Keratinocyte (primary cell): Measurements from ENCODE around the gene SMYD3. TPM values are rescaled to one million over a fixed set of nuclear protein-coding genes. Genes with fewer than 3 reads are reported as not detected.

Source experiments
- DNase-seq: peaks from one replicate; pipeline ENCODE4 v3.0.0-alpha.2; 2011; ENCODE audit warnings: low read depth, missing footprints, low spot score
- FAIRE-seq: peaks from 2 replicates; lab custom pipeline; 2011; peaks lifted over from hg19 to GRCh38; lab: Jason Lieb, UNC
- H2AFZ ChIP-seq: 2 replicates; pipeline ENCODE4 v1.6.0; 2012; ENCODE audit warnings: low read length, control low read depth, inconsistent platforms; ENCODE audit not compliant: control insufficient read depth
- H3K27ac ChIP-seq: 2 replicates; pipeline ENCODE4 v1.5.1; 2011; ENCODE audit warnings: low read length; ENCODE audit not compliant: control insufficient read depth, insufficient read depth
- H3K27me3 ChIP-seq: 3 replicates; pipeline ENCODE4 v1.6.0; 2011; ENCODE audit warnings: low read length; ENCODE audit not compliant: control insufficient read depth, insufficient read depth; ENCODE audit errors: extremely low read depth
- H3K36me3 ChIP-seq, 2 experiments: 2 replicates in 1 of 2; 3 replicates in 1 of 2; pipeline ENCODE4 v1.5.1; 2011; ENCODE audit warnings: low read length in 2 of 2, mild to moderate bottlenecking in 1 of 2; ENCODE audit not compliant: control insufficient read depth in 2 of 2, insufficient read depth in 2 of 2; ENCODE audit errors: extremely low read depth in 1 of 2
- H3K4me1 ChIP-seq: 3 replicates; pipeline ENCODE4 v1.5.1; 2011; ENCODE audit warnings: low read length; ENCODE audit not compliant: control insufficient read depth, insufficient read depth; ENCODE audit errors: extremely low read depth
- H3K4me2 ChIP-seq: 3 replicates; pipeline ENCODE4 v1.6.0; 2011; ENCODE audit warnings: low read depth, low read length; ENCODE audit not compliant: control insufficient read depth, insufficient read depth; ENCODE audit errors: extremely low read depth
- H3K4me3 ChIP-seq, 3 experiments: fragments of 200-600 bp in 1 of 3; sonication (generic) in 1 of 3; 2 replicates in 2 of 3; 3 replicates in 1 of 3; pipeline ENCODE4 v1.5.1; 2011 to 2016; ENCODE audit warnings: low read length in 3 of 3, mild to moderate bottlenecking in 3 of 3, control low read depth in 2 of 3, inconsistent platforms in 1 of 3, low read depth in 1 of 3, mixed read lengths in 1 of 3, mixed run types in 1 of 3, moderate library complexity in 1 of 3; ENCODE audit not compliant: control insufficient read depth in 2 of 3, insufficient read depth in 2 of 3; ENCODE audit errors: extremely low read depth in 1 of 3
- H3K79me2 ChIP-seq: 2 replicates; pipeline ENCODE4 v1.6.0; 2012; ENCODE audit warnings: low read length; ENCODE audit not compliant: control insufficient read depth, insufficient read depth
- H3K9ac ChIP-seq: 3 replicates; pipeline ENCODE4 v1.6.0; 2011; ENCODE audit warnings: low read length; ENCODE audit not compliant: control insufficient read depth, insufficient read depth; ENCODE audit errors: extremely low read depth
- H3K9me1 ChIP-seq: 3 replicates; pipeline ENCODE4 v1.6.0; 2011; ENCODE audit warnings: low read length; ENCODE audit not compliant: control insufficient read depth, insufficient read depth; ENCODE audit errors: extremely low read depth
- H3K9me3 ChIP-seq: 2 replicates; pipeline ENCODE4 v1.5.1; 2012; ENCODE audit warnings: low read depth, low read length; ENCODE audit not compliant: control insufficient read depth
- H4K20me1 ChIP-seq: 3 replicates; pipeline ENCODE4 v1.6.0; 2011; ENCODE audit warnings: low read length; ENCODE audit not compliant: control insufficient read depth, insufficient read depth; ENCODE audit errors: extremely low read depth
- CTCF ChIP-seq, 3 experiments: IDR thresholded peaks in 1 of 3; conservative IDR thresholded peaks in 1 of 3; optimal IDR thresholded peaks in 1 of 3; 2 replicates in 2 of 3; 3 replicates in 1 of 3; pipeline versions ENCODE3 to v1.5.1; 2011; ENCODE audit warnings: low read length in 3 of 3, mild to moderate bottlenecking in 3 of 3, moderate library complexity in 2 of 3, control low read depth in 1 of 3, inconsistent platforms in 1 of 3; ENCODE audit not compliant: insufficient read depth in 2 of 3; ENCODE audit errors: extremely low read depth in 1 of 3
- EZH2 ChIP-seq: IDR thresholded peaks from one replicate; pipeline ENCODE4 v1.6.1; 2012; ENCODE audit warnings: inconsistent platforms, mild to moderate bottlenecking, low read length, moderate library complexity
- dilution Hi-C: fragments of 300-500 bp; cut with MboI; formaldehyde crosslinking; loops from one replicate; pipeline ENCODE4 v1.7.0; 2020; ENCODE audit warnings: low sequenced_read_pairs; ENCODE audit not compliant: extremely low pct_ligation_motif_present
- polyA plus RNA-seq, 5 experiments: library from polyadenylated mRNA; depleted of rRNA in 3 of 5; stranded (reverse) in 3 of 5; stranded (forward) in 1 of 5; unstranded in 1 of 5; fragments of >200 nt; gene quantifications; 1 replicate in 1 of 5; 2 replicates in 3 of 5; 3 replicates in 1 of 5; pipeline versions ENCODE4 v1.2.1 to v1.2.3, GENCODE V29; 2011 to 2012; ENCODE audit warnings: missing spikeins in 2 of 5, low read depth in 1 of 5, low replicate concordance in 1 of 5

Gene SMYD3
- polyA plus RNA-seq, 1 donor (not counting 4 experiments of a cell fraction or from before 2014, with no cell fraction given): 31.0 TPM

- Histone ChIP-seq H4K20me1 (no peaks in the 10 kb centered on the region), H3K4me3 (no peak overlapping the region), H3K27me3 (no peaks in the 10 kb centered on the region), H3K36me3 (no peaks in the 10 kb centered on the region), H2AFZ (no peak overlapping the region), H3K79me2 (no peaks in the 10 kb centered on the region), H3K4me1 (peaks cover 18% of the 10 kb centered on the region), H3K9me3 (no peaks in the 10 kb centered on the region), H3K9me1 (no peaks in the 10 kb centered on the region), H3K9ac (no peak overlapping the region), H3K27ac (no peak overlapping the region), H3K4me2 (no peak overlapping the region)
- dilution Hi-C loops: no loop called here
- FAIRE-seq (peak; percentile 23), DNase-seq (no peak)
- TF ChIP-seq CTCF (optimal IDR thresholded peaks at IDR 0.05 in 1 of 3, IDR thresholded peaks at IDR 0.05 in 1 of 3, conservative IDR thresholded peaks at IDR 0.05 in 1 of 3; ENCODE audit: extremely low read depth in 1 of 3, insufficient read depth in 2 of 3, low read length in 3 of 3) (no peak), EZH2 (no peak)
Measured at GRCh38 chr1:246106342-246106763, 400.7 kb downstream of the SMYD3 start.

- H3K27ac ChIP-seq: no peak overlapping the region
- dilution Hi-C loops: no loop called here
- H3K36me3 ChIP-seq: no peaks in the 10 kb centered on the region
- H3K4me1 ChIP-seq: peaks cover 18% of the 10 kb centered on the region
- H3K4me3 ChIP-seq: no peak overlapping the region
- H4K20me1 ChIP-seq: no peaks in the 10 kb centered on the region
- H3K79me2 ChIP-seq: no peaks in the 10 kb centered on the region
- H3K27me3 ChIP-seq: no peaks in the 10 kb centered on the region
- H2AFZ ChIP-seq: no peak overlapping the region
- no peaks in the 10 kb centered on the region for H3K9me1 ChIP-seq
- H3K4me2 ChIP-seq: no peak overlapping the region
- no peak overlapping the region for H3K9ac ChIP-seq
- no peak for TF ChIP-seq CTCF (optimal IDR thresholded peaks at IDR 0.05 in 1 of 3, IDR thresholded peaks at IDR 0.05 in 1 of 3, conservative IDR thresholded peaks at IDR 0.05 in 1 of 3; ENCODE audit: extremely low read depth in 1 of 3, insufficient read depth in 2 of 3, low read length in 3 of 3)
- no peak for TF ChIP-seq EZH2
- no peak for FAIRE-seq
- no peak for DNase-seq
- no peaks in the 10 kb centered on the region for H3K9me3 ChIP-seq
Measured at GRCh38 chr1:246104927-246105326, 402.2 kb downstream of the SMYD3 start.
